Thyroid gland (tissue), 4 donors: Measurements from ENCODE around the gene LCP1. TPM values are rescaled to one million over a fixed set of nuclear protein-coding genes. Genes with fewer than 3 reads are reported as not detected.

ENCODE experiments used
- DNase-seq, 2 donors: peaks; one replicate each; pipeline ENCODE4 v3.0.0-alpha.2; 2019
- H3K27ac ChIP-seq, 3 donors: fragments of 200-600 bp; sonication (generic); 1 replicate in 2 of 3; 2 replicates in 1 of 3; pipeline ENCODE4 v1.5.1; 2016 to 2019; ENCODE audit warnings: mild to moderate bottlenecking in 1 of 3, moderate library complexity in 1 of 3
- H3K27me3 ChIP-seq: fragments of 200-600 bp; sonication (generic); one replicate; pipeline ENCODE4 v1.5.1; 2019
- H3K36me3 ChIP-seq, 2 donors: fragments of 200-600 bp; sonication (generic); one replicate each; pipeline ENCODE4 v1.5.1; 2016 to 2019
- H3K4me1 ChIP-seq, 2 donors: fragments of 200-600 bp; sonication (generic); one replicate each; pipeline ENCODE4 v1.5.1; 2017 to 2019
- H3K4me3 ChIP-seq, 3 donors: fragments of 200-600 bp; sonication (generic); replicated peaks in 1 of 3; 1 replicate in 2 of 3; 2 replicates in 1 of 3; pipeline ENCODE4 v1.5.1; 2016; ENCODE audit warnings: mild to moderate bottlenecking in 1 of 3
- H3K9me3 ChIP-seq: fragments of 200-600 bp; sonication (generic); one replicate; pipeline ENCODE4 v1.5.1; 2017
- POLR2A ChIP-seq, 2 donors: fragments of 450-650 bp; IDR thresholded peaks; one replicate each; pipeline ENCODE4 v1.6.1; 2017; ENCODE audit warnings: antibody characterized with exemption in 2 of 2, mild to moderate bottlenecking in 2 of 2, moderate library complexity in 1 of 2
- WGBS, 2 donors: methylation state at CpG; one replicate each; pipeline ENCODE4 v1.1.5; 2017; 5-methylcytosine and 5-hydroxymethylcytosine counted together
- intact Hi-C: fragments of 100-400 bp; cut with DNase I; formaldehyde crosslinking; loops from one replicate; pipeline ENCODE4 v1.15.1; 2023
- total RNA-seq, 4 donors: library from RNA; depleted of rRNA; stranded (reverse); fragments of >200 nt; gene quantifications; one replicate each; pipeline ENCODE4 v1.2.3, GENCODE V29; 2016
- TF ChIP-seq, protein P1 (sequence below), 6 experiments: fragments of 200-600 bp in 3 of 6; fragments of 450-650 bp in 3 of 6; sonication (generic) in 3 of 6; IDR thresholded peaks; one replicate each; pipeline ENCODE4 v1.5.1; 2016 to 2019; ENCODE audit warnings: antibody characterized with exemption in 6 of 6, mild to moderate bottlenecking in 2 of 6, inconsistent platforms in 1 of 6, moderate library complexity in 1 of 6

The LCP1 gene
- total RNA-seq, 4 donors from 2014 or later, result 8.7 to 27.3 (median 11.9) TPM

DNA sequence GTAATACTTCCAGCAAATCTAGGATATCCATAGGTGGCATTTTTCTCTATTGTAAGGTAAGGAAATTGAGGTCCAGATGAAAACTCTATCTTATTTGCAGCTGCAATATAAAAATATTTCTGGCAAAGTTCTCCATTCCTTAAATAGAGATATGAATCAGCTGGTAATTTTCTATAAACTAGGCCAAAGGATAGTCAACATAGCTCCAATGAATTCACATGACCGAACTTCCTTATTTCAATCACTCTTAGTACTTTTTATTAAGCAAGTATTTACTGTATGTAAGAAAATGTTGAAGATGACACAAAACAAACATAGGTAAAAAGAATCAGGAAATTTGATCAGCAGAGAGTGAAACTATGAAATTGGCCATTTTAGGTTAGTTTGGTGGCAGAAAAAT is 13.0 kb upstream of the LCP1 start:
- H3K36me3 ChIP-seq, result no peaks in the 10 kb centered on the region
- H3K4me1 ChIP-seq, result no peaks in the 10 kb centered on the region
- TF ChIP-seq, protein P1, sequence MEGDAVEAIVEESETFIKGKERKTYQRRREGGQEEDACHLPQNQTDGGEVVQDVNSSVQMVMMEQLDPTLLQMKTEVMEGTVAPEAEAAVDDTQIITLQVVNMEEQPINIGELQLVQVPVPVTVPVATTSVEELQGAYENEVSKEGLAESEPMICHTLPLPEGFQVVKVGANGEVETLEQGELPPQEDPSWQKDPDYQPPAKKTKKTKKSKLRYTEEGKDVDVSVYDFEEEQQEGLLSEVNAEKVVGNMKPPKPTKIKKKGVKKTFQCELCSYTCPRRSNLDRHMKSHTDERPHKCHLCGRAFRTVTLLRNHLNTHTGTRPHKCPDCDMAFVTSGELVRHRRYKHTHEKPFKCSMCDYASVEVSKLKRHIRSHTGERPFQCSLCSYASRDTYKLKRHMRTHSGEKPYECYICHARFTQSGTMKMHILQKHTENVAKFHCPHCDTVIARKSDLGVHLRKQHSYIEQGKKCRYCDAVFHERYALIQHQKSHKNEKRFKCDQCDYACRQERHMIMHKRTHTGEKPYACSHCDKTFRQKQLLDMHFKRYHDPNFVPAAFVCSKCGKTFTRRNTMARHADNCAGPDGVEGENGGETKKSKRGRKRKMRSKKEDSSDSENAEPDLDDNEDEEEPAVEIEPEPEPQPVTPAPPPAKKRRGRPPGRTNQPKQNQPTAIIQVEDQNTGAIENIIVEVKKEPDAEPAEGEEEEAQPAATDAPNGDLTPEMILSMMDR (IDR thresholded peaks at IDR 0.05), result no peak
- no peak for TF ChIP-seq POLR2A (IDR thresholded peaks at IDR 0.05)
- no peak for DNase-seq
- H3K4me3 ChIP-seq, result no peak overlapping the region
- H3K9me3 ChIP-seq, result no peaks in the 10 kb centered on the region
- H3K27me3 ChIP-seq, result no peaks in the 10 kb centered on the region
- intact Hi-C loops, result no loop called here
- no peak overlapping the region for H3K27ac ChIP-seq
- WGBS, 2 donors, result 95% methylated on average over 1 of the region's 1 CpG

DNA sequence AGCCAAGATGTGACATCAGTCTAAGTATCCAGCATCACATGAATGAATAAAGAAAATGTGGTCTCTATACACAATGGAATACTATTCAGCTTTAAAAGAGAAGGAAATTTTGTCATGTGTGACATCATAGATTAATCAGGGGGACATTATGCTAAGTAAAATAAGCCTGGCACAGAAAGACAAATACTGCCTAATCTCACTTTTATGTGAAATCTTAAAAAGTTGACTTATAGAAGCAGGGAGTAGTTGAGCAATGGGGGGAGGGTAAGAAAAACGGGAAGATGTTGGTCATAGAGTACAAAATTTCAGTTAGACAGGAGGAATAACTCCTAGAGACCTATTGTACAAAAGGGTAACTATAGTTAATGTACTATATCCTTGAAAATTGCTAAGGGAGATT is 10.4 kb upstream of the LCP1 start:
- no peak for DNase-seq
- no peaks in the 10 kb centered on the region for H3K4me1 ChIP-seq
- H3K4me3 ChIP-seq, result no peak overlapping the region
- intact Hi-C loops, result no loop called here
- 69 to 76% methylated on average over 1 of the region's 1 CpG for WGBS, 2 donors
- no peaks in the 10 kb centered on the region for H3K9me3 ChIP-seq
- no peaks in the 10 kb centered on the region for H3K36me3 ChIP-seq
- TF ChIP-seq POLR2A (IDR thresholded peaks at IDR 0.05), result no peak
- TF ChIP-seq, protein P1 (IDR thresholded peaks at IDR 0.05), result no peak
- H3K27ac ChIP-seq, result no peak overlapping the region
- no peaks in the 10 kb centered on the region for H3K27me3 ChIP-seq

DNA sequence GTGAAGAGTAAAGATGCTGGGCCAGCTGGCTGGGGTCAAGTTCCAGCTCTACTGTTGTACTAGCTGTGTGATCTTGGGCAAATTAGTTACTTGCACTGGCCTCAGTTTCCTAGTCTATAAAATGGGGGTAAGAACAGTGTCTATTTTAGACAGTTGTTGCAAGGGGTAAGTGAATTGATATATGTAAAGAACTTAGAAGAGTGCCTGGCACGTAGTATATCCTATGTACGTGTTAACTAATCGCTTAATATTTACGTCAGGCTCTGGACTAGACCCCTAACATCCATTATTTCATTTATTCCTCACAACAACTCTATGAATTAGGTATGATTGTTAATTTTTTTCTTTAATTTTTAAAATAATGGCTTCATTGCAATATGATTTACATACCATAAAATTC is 3.7 kb upstream of the LCP1 start:
- WGBS, 2 donors, result 92 to 99% methylated on average over 4 of the region's 4 CpGs
- H3K27me3 ChIP-seq, result no peaks in the 10 kb centered on the region
- no peak for TF ChIP-seq POLR2A (IDR thresholded peaks at IDR 0.05)
- TF ChIP-seq, protein P1 (IDR thresholded peaks at IDR 0.05), result no peak
- no peaks in the 10 kb centered on the region for H3K9me3 ChIP-seq
- DNase-seq, result no peak
- no peak overlapping the region for H3K4me3 ChIP-seq
- no peaks in the 10 kb centered on the region for H3K4me1 ChIP-seq
- H3K36me3 ChIP-seq, result no peaks in the 10 kb centered on the region
- intact Hi-C loops, result no loop called here
- H3K27ac ChIP-seq, result no peak overlapping the region

DNA sequence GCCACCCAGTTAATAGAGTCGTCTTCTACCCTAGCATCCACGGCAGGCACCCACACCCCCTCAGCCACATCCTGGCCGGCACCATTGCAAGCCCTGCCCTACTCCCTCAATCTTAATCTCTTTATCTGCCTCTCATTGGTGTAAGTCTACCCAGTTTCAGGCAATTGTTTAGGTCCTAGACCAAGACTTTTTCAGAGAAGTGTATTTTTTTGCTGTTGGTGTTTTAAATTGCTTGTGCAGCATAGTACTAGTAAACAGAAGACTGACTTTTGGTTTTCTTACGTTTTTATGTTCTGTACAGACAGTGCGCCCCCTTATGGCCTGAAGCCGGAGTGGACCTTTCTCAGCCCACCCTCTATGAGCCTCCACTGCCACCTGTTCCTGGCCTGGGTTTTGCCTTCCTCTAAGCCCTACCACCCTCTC is 2.3 kb upstream of the LCP1 start:
- DNase-seq, result peak; percentile 17 to 25
- H3K36me3 ChIP-seq, result no peaks in the 10 kb centered on the region
- intact Hi-C loops, result no loop called here
- H3K27ac ChIP-seq, result no peak overlapping the region
- WGBS, 2 donors, result 40 to 45% methylated on average over 6 of the region's 6 CpGs
- H3K4me1 ChIP-seq, result no peaks in the 10 kb centered on the region
- TF ChIP-seq, protein P1 (IDR thresholded peaks at IDR 0.05), result peak in 4 of 6 experiments; percentile 10 to 36 (median 15)
- no peak for TF ChIP-seq POLR2A (IDR thresholded peaks at IDR 0.05)
- H3K9me3 ChIP-seq, result no peaks in the 10 kb centered on the region
- no peak overlapping the region for H3K4me3 ChIP-seq
- H3K27me3 ChIP-seq, result no peaks in the 10 kb centered on the region

DNA sequence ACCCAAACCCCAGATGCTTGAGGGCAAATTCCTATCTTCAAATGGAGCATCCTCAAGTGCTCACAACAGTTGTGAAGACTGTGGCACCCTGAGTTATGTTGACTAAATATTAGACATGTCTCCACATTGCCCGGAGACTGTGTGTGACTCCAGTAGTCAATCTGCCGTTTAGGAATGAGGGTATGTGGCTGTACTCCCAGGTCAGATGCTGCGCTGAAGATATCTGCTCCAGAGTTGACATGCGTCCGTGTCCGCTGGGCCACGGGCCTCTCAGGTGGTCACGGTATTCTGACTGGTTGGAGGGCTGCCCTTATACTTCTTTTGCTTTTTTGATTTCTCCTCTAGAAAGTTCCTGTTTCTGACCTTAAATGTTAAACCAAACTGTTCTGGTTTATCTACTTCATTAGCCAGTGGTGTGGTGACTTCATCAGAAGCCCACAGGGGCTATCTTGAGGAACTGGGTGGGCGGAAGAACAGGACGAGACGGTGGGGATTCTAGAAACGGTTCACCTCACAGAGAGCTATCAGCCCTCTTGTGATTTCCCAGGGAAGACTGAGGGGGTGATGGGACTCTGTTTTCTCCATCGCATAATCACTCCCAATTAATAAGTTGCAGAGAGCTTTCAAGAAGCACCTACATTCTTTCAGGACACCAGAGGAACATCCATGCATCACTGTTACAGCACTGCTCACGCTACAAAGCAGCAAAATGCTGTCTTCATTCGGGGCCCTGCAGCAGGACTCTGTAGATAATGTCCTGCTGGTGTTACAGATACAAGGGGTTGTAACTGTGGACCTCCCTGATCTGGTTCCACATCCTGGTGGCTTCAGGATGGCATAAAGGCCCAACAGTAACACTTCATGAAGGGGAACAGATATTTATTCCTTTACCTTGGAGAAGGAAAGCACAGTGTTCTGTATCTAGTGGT is 1.3 kb upstream of the LCP1 start:
- H3K4me3 ChIP-seq, result no peak overlapping the region
- H3K27ac ChIP-seq, result no peak overlapping the region
- TF ChIP-seq, protein P1 (IDR thresholded peaks at IDR 0.05), result no peak
- TF ChIP-seq POLR2A (IDR thresholded peaks at IDR 0.05), result no peak
- no peaks in the 10 kb centered on the region for H3K9me3 ChIP-seq
- H3K4me1 ChIP-seq, result no peaks in the 10 kb centered on the region
- WGBS, 2 donors, result 69 to 72% methylated on average over 14 to 15 of the region's 15 CpGs
- H3K27me3 ChIP-seq, result no peaks in the 10 kb centered on the region
- H3K36me3 ChIP-seq, result no peaks in the 10 kb centered on the region
- no peak for DNase-seq
- intact Hi-C loops, result no loop called here
